H9 (cell line): ENCODE results near the gene TAGLN. TPM values are rescaled to one million over a fixed set of nuclear protein-coding genes. Genes with fewer than 3 reads are reported as not detected.

Experiments used
- DNase-seq: peaks from one replicate; pipeline ENCODE4 v3.0.0-alpha.2; 2017
- H2AFZ ChIP-seq: one replicate; pipeline ENCODE4 v1.6.1; 2013; ENCODE audit warnings: mild to moderate bottlenecking, low read length, control low read depth, moderate library complexity
- H2AK5ac ChIP-seq: 2 replicates; pipeline ENCODE4 v1.6.1; 2013; ENCODE audit warnings: low read length, control low read depth, mixed read lengths; ENCODE audit not compliant: insufficient read length
- H2BK120ac ChIP-seq: one replicate; pipeline ENCODE4 v1.6.1; 2013; ENCODE audit warnings: low read depth, mild to moderate bottlenecking, low read length, control low read depth, inconsistent platforms; ENCODE audit not compliant: poor library complexity, severe bottlenecking
- H2BK12ac ChIP-seq: 2 replicates; pipeline ENCODE4 v1.6.1; 2013; ENCODE audit warnings: low read length, control low read depth, mixed read lengths, low read depth; ENCODE audit not compliant: insufficient read length
- H2BK15ac ChIP-seq: 2 replicates; pipeline ENCODE4 v1.6.1; 2013; ENCODE audit warnings: low read depth, low read length, control low read depth
- H2BK20ac ChIP-seq: one replicate; pipeline ENCODE4 v1.6.1; 2013; ENCODE audit warnings: low read depth, mild to moderate bottlenecking, low read length, control low read depth, inconsistent platforms; ENCODE audit not compliant: poor library complexity, severe bottlenecking
- H2BK5ac ChIP-seq: 2 replicates; pipeline ENCODE4 v1.6.1; 2013; ENCODE audit warnings: low read length, control low read depth, mixed read lengths; ENCODE audit not compliant: insufficient read length
- H3K14ac ChIP-seq: 2 replicates; pipeline ENCODE4 v1.6.1; 2013; ENCODE audit warnings: low read length, control low read depth; ENCODE audit not compliant: insufficient read depth
- H3K18ac ChIP-seq: 2 replicates; pipeline ENCODE4 v1.6.1; 2013; ENCODE audit warnings: low read depth, mild to moderate bottlenecking, mixed read lengths, low read length, control low read depth; ENCODE audit not compliant: insufficient read length
- H3K23ac ChIP-seq: 2 replicates; pipeline ENCODE4 v1.6.1; 2013; ENCODE audit warnings: low read length, control low read depth, mixed read lengths, low read depth; ENCODE audit not compliant: insufficient read length
- H3K23me2 ChIP-seq: 2 replicates; pipeline ENCODE4 v1.6.1; 2013; ENCODE audit warnings: low read depth, mild to moderate bottlenecking, mixed read lengths, low read length, control low read depth; ENCODE audit not compliant: insufficient read length, poor library complexity, severe bottlenecking
- H3K27ac ChIP-seq: 2 replicates; pipeline ENCODE4 v1.5.1; 2013; ENCODE audit warnings: low read length, control low read depth, mixed read lengths, low read depth; ENCODE audit not compliant: insufficient read length
- H3K27me3 ChIP-seq: 2 replicates; pipeline ENCODE4 v1.6.1; 2013; ENCODE audit warnings: low read length, control low read depth, inconsistent platforms; ENCODE audit not compliant: insufficient read depth
- H3K4ac ChIP-seq: 2 replicates; pipeline ENCODE4 v1.6.1; 2013; ENCODE audit warnings: low read depth, mild to moderate bottlenecking, control low read depth, inconsistent platforms, low read length, moderate library complexity
- H3K4me1 ChIP-seq: 2 replicates; pipeline ENCODE4 v1.6.1; 2013; ENCODE audit warnings: low read length, control low read depth, inconsistent platforms; ENCODE audit not compliant: insufficient read depth
- H3K4me2 ChIP-seq: 2 replicates; pipeline ENCODE4 v1.6.1; 2013; ENCODE audit warnings: low read length, control low read depth, mixed read lengths; ENCODE audit not compliant: insufficient read length, insufficient read depth
- H3K56ac ChIP-seq: 2 replicates; pipeline ENCODE4 v1.6.1; 2013; ENCODE audit warnings: low read depth, mild to moderate bottlenecking, mixed read lengths, low read length, control low read depth; ENCODE audit not compliant: insufficient read length
- H3K79me1 ChIP-seq: 2 replicates; pipeline ENCODE4 v1.6.1; 2013; ENCODE audit warnings: low read depth, mild to moderate bottlenecking, moderate library complexity, low read length, control low read depth, inconsistent platforms; ENCODE audit not compliant: insufficient read depth, poor library complexity, severe bottlenecking
- H3K79me2 ChIP-seq: 2 replicates; pipeline ENCODE4 v1.6.1; 2013; ENCODE audit warnings: low read length, control low read depth, inconsistent platforms; ENCODE audit not compliant: insufficient read depth
- H3K9ac ChIP-seq: 2 replicates; pipeline ENCODE4 v1.6.1; 2013; ENCODE audit warnings: low read length, control low read depth, mixed read lengths; ENCODE audit not compliant: insufficient read length; ENCODE audit errors: extremely low read depth
- H3K9me3 ChIP-seq: one replicate; pipeline ENCODE4 v1.6.1; 2013; ENCODE audit warnings: low read depth, low read length, inconsistent platforms; ENCODE audit not compliant: control insufficient read depth
- H3T11ph ChIP-seq: one replicate; pipeline ENCODE4 v1.6.1; 2013; ENCODE audit warnings: mild to moderate bottlenecking, low read length, control low read depth, inconsistent platforms
- H4K20me1 ChIP-seq: one replicate; pipeline ENCODE4 v1.6.1; 2013; ENCODE audit not compliant: control insufficient read depth, insufficient read length, insufficient read depth
- H4K5ac ChIP-seq: 2 replicates; pipeline ENCODE4 v1.6.1; 2013; ENCODE audit warnings: low read depth, mild to moderate bottlenecking, mixed read lengths, low read length, control low read depth; ENCODE audit not compliant: insufficient read length
- H4K8ac ChIP-seq: replicated peaks from 2 replicates; pipeline ENCODE4 v1.6.1; 2013; ENCODE audit warnings: low read length, control low read depth, mixed read lengths, low read depth; ENCODE audit not compliant: insufficient read length
- H4K91ac ChIP-seq: 2 replicates; pipeline ENCODE4 v1.6.1; 2013; ENCODE audit warnings: low read depth, mild to moderate bottlenecking, moderate library complexity, mixed read lengths, low read length, control low read depth; ENCODE audit not compliant: insufficient read length
- H3K27ac Mint-ChIP-seq, 3 experiments: 2 replicates in 2 of 3; 3 replicates in 1 of 3; pipeline ENCODE4 v1.8.0; 2020 to 2021; ENCODE audit warnings: mixed read lengths in 3 of 3, mild to moderate bottlenecking in 1 of 3, moderate library complexity in 1 of 3
- H3K27me3 Mint-ChIP-seq: 2 replicates; pipeline ENCODE4 v1.8.0; 2021; ENCODE audit warnings: low read depth, mild to moderate bottlenecking, moderate library complexity, mixed read lengths
- H3K36me3 Mint-ChIP-seq, 3 experiments: 2 replicates in 2 of 3; 3 replicates in 1 of 3; pipeline ENCODE4 v1.8.0; 2020 to 2021; ENCODE audit warnings: low read depth in 3 of 3, mixed read lengths in 3 of 3; ENCODE audit not compliant: insufficient read depth in 1 of 3
- H3K4me1 Mint-ChIP-seq, 2 experiments: 2 replicates each; pipeline ENCODE4 v1.8.0; 2020; ENCODE audit warnings: mixed read lengths in 2 of 2
- H3K4me3 Mint-ChIP-seq, 2 experiments: 2 replicates in 1 of 2; 3 replicates in 1 of 2; pipeline ENCODE4 v1.8.0; 2020 to 2021; ENCODE audit warnings: mild to moderate bottlenecking in 2 of 2, mixed read lengths in 2 of 2, moderate library complexity in 1 of 2
- H3K9me3 Mint-ChIP-seq, 2 experiments: 2 replicates in 1 of 2; 3 replicates in 1 of 2; pipeline ENCODE4 v1.8.0; 2020; ENCODE audit warnings: mild to moderate bottlenecking in 2 of 2, mixed read lengths in 2 of 2, moderate library complexity in 1 of 2
- CTCF ChIP-seq: fragments of 200-600 bp; sonication (generic); conservative IDR thresholded peaks from 3 replicates; pipeline ENCODE4 v1.8.0; 2021; ENCODE audit warnings: antibody characterized with exemption, mild to moderate bottlenecking
- WGBS: extraction: QIAGEN DNeasy Blood & Tissue Kit; methylation state at CpG from one replicate; pipeline ENCODE4 v1.1.7; 2013; ENCODE audit warnings: missing lambda C conversion rate, low lambda C conversion rate, mixed read lengths; ENCODE audit not compliant: insufficient read length; ENCODE audit errors: extremely low coverage; 5-methylcytosine and 5-hydroxymethylcytosine counted together
- total RNA-seq: library from RNA; stranded (reverse); gene quantifications from 2 replicates; pipeline ENCODE4 v1.2.1, GENCODE V29; 2021

Gene TAGLN
- total RNA-seq, 1 experiment from 2014 or later, result 176 TPM

- no peaks in the 10 kb centered on the region for H3K27me3 ChIP-seq
- no peak overlapping the region for H2BK15ac ChIP-seq
- H3K4ac ChIP-seq, result no peak overlapping the region
- H3K27me3 Mint-ChIP-seq, result peaks cover 3% of the 10 kb centered on the region; the same call in 1 of the 2 replicates
- H3K79me2 ChIP-seq, result no peaks in the 10 kb centered on the region
- peaks cover 6% of the 10 kb centered on the region; the same call in 1 of the 2 replicates for H3K4me1 ChIP-seq
- H3K4me2 ChIP-seq, result no peak overlapping the region
- H3K9ac ChIP-seq, result no peak overlapping the region
- no peak overlapping the region for H3T11ph ChIP-seq
- no peak overlapping the region for H2AK5ac ChIP-seq
- H3K27ac ChIP-seq, result no peak overlapping the region
- no peaks in the 10 kb centered on the region for H3K9me3 Mint-ChIP-seq
- H4K8ac ChIP-seq, result no peak overlapping the region
- H2AFZ ChIP-seq, result no peak overlapping the region
- peaks cover 33 to 42% of the 10 kb centered on the region in 2 experiments for H3K4me1 Mint-ChIP-seq
- no peaks in the 10 kb centered on the region for H3K9me3 ChIP-seq
- no peak for DNase-seq
- H3K27ac Mint-ChIP-seq, result no peak overlapping the region
- no peak overlapping the region for H2BK12ac ChIP-seq
- peaks cover 0 to 23% (median 7%) of the 10 kb centered on the region in 3 experiments; a peak in 4 of 7 replicates for H3K36me3 Mint-ChIP-seq
- WGBS, result no CpG with 5 or more reads among the region's 1 CpG
- no peak overlapping the region for H3K4me3 Mint-ChIP-seq
- no peak for TF ChIP-seq CTCF
- H3K23ac ChIP-seq, result no peak overlapping the region
- H2BK20ac ChIP-seq, result no peak overlapping the region
- peaks cover 14% of the 10 kb centered on the region for H3K23me2 ChIP-seq
- no peak overlapping the region for H2BK5ac ChIP-seq
- no peak overlapping the region for H3K18ac ChIP-seq
- no peak overlapping the region for H3K14ac ChIP-seq
- no peak overlapping the region for H2BK120ac ChIP-seq
- no peaks in the 10 kb centered on the region for H4K20me1 ChIP-seq
- H3K56ac ChIP-seq, result no peak overlapping the region
- no peak overlapping the region for H4K91ac ChIP-seq
- H3K79me1 ChIP-seq, result no peaks in the 10 kb centered on the region
- H4K5ac ChIP-seq, result no peak overlapping the region
These were observed 23.0 kb upstream of the TAGLN start for GRCh38 chr11:117176186-117176585.
